SKM-1 (cell line): ENCODE measurements around the gene CCDC73.
A peak's percentile ranks its signal among the peaks of the same experiment; 100 is the strongest.
"Not testable (repeated sequence)": the region's sequence is repeated elsewhere in the genome, so short reads cannot be mapped to it uniquely, and the experiment has no call there.

Experiments used
- DNase-seq: peaks from one replicate; lab custom pipeline; 2025; ENCODE audit not compliant: unreplicated experiment; lab: John Stamatoyannopoulos, UW

Gene CCDC73

GRCh38 chr11:32596114-32596513 lies 198.3 kb downstream of the CCDC73 start:
- not testable (repeated sequence) for DNase-seq

DNA sequence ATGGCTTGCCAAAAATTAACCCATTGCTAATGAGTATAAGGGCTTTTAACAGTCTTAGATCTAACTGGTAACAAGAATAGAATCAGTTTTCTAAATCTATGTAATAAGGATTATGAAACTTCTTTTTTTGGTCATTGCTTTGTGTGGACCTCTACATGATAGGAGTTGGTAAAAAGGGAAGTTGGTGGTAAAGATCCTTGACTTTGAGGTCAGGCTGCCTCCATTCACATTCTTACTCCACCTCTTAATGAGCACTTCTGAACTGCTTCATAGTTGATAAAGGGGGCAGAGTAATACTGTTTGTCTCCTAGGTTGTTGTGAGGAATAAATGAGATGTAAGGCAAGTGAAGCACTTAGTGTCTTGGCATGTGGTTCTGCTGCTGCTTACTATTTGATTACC lies 200.2 kb downstream of the CCDC73 start:
- DNase-seq: peak; percentile 77

GRCh38 chr11:32586576-32587190 lies 207.8 kb downstream of the CCDC73 start:
- DNase-seq: no peak

- no peak for DNase-seq
Observed at GRCh38 chr11:32584921-32585320, 209.5 kb downstream of the CCDC73 start.

- DNase-seq: peak; percentile 93
Observed at GRCh38 chr11:32583459-32584271, 210.8 kb downstream of the CCDC73 start, which contains the start of gene EIF3M. Gene EIF3M, plus strand, starts transcription at chr11:32583831. Its CDS starts 57 bp downstream, at chr11:32583888.

DNA sequence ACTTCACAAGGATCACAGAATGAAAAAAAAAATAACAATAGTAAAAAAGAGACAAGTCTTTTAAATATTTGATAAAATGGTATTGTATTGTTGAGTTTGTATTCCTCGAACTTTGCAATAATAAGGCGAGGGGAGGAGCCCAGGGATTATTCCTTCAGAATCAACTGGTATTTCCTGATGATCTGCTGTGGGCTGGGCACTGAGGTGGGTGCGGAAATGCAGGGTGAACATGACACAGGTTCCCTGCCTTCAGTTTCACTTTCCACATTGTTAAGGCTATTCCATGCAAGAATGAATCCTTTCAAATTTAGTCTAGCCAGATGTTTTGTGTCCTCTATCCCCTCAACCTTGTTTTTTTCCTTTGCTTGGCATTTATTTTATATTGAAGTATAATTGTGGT lies 212.9 kb downstream of the CCDC73 start:
- DNase-seq: no peak

GRCh38 chr11:32580967-32581366 lies 213.5 kb downstream of the CCDC73 start:
- DNase-seq: no peak

GRCh38 chr11:32576456-32576855 lies 218.0 kb downstream of the CCDC73 start:
- DNase-seq: no peak

GRCh38 chr11:32575070-32575469 lies 219.4 kb downstream of the CCDC73 start:
- DNase-seq: no peak

DNA sequence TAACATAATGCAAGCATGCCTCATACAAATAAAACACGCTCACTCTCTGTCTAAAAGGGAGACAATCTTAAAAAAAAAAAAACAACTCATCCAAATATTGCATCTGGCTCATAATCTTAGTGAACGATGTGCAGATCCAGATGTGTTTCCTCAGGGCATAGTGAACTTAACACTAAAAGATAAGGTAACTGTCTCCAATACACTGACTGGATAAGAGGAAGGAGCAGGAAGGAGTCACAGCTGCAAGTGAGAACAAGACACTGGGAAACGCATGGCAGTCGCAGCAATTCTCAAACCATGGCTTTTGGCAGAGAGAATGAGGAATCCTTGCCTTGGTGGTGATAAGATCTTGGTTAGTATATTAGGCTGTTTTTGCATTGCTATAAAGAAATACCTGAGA lies 220.0 kb downstream of the CCDC73 start:
- no peak for DNase-seq

DNA sequence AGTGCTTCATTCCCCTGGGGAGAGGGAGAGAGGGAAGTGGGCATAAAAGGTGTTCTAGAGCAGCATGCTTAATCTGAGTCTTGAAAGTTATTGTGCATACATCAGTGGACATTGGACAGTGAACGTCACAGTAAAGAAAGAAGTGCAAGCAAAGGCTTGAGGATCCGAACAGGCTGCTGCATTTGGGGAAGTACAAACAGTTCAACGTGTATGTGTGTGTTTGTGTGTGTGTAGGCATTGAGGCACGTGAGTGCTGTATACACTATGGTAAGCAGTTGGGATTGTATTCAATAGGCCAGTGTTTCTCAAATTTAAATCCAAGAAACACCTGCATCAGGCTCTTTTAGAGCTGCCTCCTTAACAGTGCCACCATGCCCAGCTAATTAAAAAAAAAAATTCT lies 221.2 kb downstream of the CCDC73 start:
- no peak for DNase-seq

- DNase-seq: no peak
Observed at GRCh38 chr11:32571039-32571438, 223.4 kb downstream of the CCDC73 start.

DNA sequence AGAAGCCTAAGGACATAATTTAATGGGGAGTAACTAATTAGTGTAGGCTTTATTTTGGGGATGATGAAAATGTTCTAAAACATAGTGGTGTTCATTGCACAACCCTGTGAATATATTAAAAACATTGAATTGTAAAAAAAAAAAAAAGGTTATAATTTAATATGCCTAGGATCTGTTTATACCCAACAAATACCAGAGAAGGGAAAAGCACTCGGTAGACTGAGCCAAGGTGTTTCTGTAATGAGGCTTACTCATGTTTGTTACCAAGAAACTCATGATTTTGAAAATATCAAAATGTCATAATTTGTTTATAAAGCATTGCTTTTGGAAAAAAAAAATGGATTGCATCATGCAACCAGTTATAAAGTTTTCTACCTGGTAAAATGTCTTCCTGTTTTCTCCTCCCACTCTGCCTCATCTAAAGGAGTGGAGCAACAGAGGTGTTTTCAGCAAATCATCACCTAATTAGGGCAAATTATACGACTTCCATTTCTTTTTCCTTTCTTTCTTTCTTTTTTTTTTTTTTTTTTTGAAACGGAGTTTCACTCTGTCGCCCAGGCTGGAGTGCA lies 225.1 kb downstream of the CCDC73 start:
- no peak for DNase-seq

- no peak for DNase-seq
Observed at GRCh38 chr11:32567154-32567553, 227.3 kb downstream of the CCDC73 start.

- no peak for DNase-seq
Observed at GRCh38 chr11:32566517-32566916, 227.9 kb downstream of the CCDC73 start.

- no peak for DNase-seq
Observed at GRCh38 chr11:32563600-32563959, 230.9 kb downstream of the CCDC73 start.

DNA sequence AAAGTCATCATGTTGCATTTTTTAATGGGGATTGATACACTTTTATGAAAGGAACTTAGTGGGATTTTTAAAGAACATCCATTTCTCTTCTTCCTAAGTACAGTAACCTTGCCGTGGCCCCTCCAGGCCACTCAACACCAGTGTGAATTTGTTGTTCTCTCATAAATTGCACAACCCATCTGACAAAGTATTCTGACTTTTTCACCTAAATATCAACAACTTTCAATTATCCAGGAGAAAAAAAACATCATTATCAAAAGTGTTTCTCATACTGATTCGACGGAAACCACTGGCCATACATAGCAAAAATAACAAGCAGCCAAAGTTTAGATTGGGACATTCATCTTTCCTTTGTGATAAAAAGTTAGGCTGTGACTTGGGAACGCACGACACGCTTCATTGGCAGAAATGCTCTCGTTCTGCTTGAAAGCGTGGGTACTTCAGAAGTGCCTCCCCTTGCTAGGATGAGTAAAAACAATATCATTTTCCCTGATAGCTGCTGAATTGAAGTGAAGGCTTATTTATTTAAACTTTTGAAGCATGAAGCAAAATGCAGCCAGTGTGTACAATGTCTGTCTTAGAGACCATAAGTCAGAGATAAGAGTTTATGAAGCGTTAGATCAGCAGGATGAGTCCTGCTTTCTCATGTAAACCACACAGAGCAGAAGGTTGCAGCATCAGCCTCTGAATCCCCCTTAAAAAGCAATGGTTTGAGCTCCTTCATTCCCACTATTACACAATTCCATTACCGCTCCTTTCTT lies 231.4 kb downstream of the CCDC73 start:
- no peak for DNase-seq

DNA sequence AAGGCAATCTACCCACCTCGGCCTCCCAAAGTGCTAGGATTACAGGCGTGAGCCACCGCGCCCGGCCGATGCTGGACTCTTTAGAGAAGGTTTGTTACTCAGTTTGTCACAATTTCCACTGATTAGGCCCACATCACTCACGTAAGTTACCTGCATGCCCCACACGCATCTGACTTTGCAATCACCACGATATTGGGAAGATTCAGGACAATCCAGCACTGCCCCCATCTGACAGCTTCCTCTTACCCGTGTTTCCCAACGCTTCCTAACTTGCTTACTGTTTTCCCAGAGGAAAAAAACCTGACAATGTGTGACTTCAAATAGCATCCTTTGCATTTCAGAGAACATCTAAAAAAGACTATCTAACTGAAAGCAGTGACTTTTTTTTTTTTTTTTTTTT lies 232.6 kb downstream of the CCDC73 start:
- DNase-seq: no peak

- no peak for DNase-seq
Observed at GRCh38 chr11:32555895-32556294, 238.6 kb downstream of the CCDC73 start.

- DNase-seq: no peak
Observed at GRCh38 chr11:32555091-32555490, 239.4 kb downstream of the CCDC73 start.
